ENCODE results near the gene GPLD1.

DNA sequence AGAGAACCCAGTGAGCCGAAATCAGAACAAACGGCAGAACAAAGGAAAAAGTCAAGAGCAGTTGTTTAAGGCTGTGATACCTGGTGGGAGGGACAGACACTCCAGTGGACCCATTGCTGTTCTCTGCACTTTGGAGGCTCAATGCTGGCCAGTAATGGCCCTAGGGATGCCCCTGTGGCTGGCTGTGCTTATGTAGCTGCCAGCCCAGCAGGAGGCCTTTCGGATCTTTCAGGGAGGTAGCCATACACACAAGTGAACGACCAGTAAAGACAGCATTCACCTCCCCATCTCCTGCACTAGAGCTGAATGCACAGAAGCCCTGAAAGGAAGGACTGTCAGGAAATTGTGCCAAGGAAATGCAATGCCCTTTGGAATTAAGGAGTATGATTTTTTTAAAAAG is 34.3 kb downstream of the GPLD1 start:
- no peak for TF ChIP-seq CTCF (conservative IDR thresholded peaks at IDR 0.05; ENCODE audit: low read depth in 2 of 2)
- no peak for TF ChIP-seq REST (IDR thresholded peaks at IDR 0.05; ENCODE audit: unreplicated experiment)
- TF ChIP-seq, protein P1, sequence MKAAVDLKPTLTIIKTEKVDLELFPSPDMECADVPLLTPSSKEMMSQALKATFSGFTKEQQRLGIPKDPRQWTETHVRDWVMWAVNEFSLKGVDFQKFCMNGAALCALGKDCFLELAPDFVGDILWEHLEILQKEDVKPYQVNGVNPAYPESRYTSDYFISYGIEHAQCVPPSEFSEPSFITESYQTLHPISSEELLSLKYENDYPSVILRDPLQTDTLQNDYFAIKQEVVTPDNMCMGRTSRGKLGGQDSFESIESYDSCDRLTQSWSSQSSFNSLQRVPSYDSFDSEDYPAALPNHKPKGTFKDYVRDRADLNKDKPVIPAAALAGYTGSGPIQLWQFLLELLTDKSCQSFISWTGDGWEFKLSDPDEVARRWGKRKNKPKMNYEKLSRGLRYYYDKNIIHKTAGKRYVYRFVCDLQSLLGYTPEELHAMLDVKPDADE (IDR thresholded peaks at IDR 0.05), result no peak
- no peak for TF ChIP-seq EZH2 (IDR thresholded peaks at IDR 0.05; ENCODE audit: low read depth, unreplicated experiment)

All from GM23338 (cell line).